ENCODE measurements around the gene PDK1.
"Not testable (repeated sequence)": the region's sequence is repeated elsewhere in the genome, so short reads cannot be mapped to it uniquely, and the experiment has no call there.

PDK1 gene

DNA sequence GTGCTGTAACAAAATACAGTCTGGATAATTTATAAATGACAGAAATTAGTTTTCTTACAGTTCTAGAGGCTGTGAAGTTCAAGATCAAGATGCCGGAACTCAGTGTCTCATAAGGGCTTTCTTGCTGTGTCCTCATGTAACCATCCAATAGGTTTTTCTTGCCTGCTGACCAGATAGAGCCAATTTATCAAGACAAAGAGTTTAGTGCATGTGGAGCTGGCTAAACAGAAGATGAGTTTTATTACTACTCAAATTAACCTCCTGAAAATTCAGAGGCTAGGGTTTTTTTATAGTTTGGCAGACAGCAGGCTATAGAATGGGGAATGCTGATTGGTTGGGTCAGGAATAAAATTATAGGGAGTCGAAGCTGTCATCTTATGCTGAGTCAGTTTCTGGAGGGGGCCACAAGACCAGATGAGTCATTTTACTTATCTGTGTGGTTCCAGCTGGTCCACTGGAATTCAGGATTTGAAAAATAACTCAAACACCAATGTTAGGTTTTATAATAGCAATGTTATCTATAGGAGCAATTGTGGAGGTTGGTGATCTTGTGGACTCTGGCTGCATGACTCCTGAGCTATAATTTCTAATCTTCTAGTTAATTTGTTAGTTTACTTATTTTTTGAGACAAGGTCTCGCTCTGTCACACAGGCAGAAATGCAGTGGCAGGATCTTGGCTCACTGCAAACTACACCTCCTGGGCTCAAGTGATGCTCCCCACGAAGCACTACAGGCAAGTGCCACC lies 3.2 kb upstream of the PDK1 start:
- DNase-seq (ENCODE audit: low spot score) = no peak

DNA sequence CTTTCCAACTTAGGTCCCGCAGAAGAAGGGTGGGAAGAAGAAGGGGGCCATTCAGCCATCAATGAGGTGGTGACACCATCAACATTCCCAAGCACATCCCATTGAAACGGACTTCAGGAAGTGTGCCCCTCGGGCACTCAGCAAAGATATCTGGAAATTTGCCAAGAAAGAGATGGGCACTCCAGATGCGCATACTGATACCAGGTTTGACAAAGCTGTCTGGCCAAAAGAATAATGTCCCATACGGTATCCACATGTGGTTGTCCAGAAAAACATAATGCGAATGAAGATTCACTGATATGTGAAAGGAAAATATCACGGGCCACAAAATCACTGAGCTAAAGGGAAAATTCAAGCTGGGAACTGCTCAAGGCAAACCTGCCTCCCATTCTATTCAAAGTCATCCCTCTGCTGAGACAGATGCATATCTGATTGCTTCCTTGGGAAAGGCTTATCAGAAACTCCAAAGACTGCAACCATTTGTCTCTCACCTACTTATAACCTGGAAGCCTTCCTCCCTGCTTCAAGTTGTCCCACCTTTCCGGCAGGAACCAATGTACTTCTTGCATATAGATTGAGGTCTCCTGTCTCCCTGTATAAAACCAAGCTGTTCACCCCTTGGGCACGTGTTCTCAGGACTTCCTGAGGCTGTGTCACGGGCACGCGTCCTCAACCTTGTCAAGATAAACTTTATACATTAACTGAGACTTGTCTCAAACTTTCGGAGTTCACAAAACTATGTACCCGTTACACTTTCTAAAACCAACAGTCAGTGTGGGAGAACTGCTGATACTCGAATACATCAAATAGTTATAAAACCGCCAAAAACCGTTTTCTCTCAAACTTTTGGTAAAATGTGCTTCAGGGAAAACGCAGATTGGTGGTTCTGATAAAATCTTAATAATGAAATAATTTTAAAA lies 1.3 kb upstream of the PDK1 start:
- DNase-seq (ENCODE audit: low spot score) = no peak

DNA sequence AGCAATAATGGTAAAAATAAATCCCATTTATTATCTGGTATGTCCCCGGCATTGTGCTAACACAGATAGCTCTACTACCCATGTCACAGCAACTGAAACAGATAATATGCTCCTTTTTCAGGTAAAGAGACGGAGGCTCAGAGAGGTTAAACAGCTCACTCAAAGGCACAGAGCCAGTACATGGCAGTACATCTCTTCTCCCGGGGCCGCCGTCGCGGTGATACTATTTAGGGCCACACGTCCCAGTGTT lies 693 bp upstream of the PDK1 start:
- DNase-seq (ENCODE audit: low spot score) = no peak

DNA sequence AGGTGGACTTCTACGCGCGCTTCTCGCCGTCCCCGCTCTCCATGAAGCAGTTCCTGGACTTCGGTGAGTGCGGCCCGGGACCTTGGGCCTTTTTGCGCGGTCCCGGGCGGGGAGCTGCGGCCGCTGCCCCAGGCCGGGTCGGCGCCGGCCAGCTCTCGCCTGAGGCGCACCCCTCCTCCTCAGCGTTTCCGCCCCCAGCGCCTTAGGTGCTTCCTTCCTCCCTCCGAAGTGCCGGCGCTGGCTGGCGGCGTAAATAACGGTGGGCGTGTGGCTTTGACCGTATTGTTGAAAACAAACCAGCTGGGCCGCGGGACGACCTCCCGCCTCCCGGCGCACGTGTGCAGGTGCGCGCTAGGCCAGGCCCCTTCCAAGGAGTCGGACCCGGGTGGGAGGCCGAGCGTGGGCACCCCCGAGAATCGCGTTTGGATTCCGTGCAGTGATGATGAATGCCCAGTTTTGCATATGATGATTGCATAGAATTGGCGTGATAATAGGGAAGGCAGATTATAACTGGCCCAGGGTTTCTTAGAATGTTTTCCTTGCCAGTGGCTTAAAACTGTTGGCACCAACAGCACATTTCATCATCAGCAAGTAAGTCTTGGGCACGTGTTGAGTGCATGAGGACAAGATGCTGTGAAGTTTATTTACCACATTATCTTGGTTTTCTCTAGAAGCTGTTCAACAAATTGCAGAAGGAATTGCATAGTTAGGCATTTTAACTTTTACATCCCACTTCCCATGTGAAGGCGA lies 569 bp downstream of the PDK1 start:
- peak; percentile 69 for DNase-seq (ENCODE audit: low spot score)

DNA sequence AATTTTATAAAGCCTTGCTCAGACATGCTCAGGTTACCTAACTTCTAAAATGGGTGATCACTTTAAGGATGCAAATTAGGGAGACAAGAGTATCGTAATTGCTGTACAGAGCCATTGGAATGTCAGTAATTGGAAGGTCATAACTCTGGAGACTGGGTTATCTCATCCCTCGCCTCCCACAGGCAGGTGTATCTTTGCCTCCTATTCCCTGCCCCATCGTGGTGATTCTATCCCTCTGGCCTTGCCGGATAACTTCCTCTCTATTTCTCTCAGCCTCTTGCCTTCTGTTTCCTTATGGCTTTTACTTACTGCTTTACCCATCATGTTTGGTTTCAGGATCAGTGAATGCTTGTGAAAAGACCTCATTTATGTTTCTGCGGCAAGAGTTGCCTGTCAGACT lies 2.5 kb downstream of the PDK1 start:
- no peak for DNase-seq (ENCODE audit: low spot score)

DNA sequence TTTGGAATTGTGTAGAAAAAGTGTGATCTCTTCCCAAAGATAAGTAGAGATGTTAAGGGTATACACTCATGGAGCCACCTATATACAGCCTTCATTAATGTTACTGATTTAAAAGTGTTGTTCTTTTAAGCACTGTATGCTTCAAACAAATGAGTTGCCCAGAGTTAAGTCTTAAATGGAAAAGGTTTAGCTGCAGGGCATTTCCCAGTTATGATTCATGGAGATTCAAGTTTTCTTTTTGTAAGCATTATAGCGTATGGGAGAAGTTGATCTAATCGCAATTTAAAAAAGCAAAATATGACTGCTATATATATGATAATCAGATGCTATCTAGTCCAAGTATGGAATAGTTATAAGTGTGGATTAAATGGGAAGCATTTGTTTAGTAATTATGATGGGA lies 4.8 kb downstream of the PDK1 start:
- DNase-seq (ENCODE audit: low spot score) = no peak

DNA sequence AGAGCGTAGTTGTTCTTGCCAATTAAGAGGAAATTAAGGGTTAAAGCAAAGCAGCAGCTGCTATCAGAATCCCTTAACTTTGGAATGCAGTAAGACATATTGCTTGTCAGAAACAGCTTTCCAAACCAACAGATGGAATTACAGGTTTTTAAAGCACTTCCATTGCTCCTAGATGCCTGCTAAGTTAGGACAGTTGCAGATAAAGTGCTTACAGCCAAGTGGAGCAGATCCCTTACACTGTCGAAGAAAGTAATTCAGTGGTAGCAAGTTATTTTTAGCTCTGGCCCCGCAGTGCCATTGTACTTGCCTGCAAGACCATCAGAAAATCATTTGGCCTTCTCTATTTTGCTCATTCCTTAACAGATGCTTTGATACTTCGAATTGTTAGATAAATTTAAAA lies 5.4 kb downstream of the PDK1 start:
- no peak for DNase-seq (ENCODE audit: low spot score)

DNA sequence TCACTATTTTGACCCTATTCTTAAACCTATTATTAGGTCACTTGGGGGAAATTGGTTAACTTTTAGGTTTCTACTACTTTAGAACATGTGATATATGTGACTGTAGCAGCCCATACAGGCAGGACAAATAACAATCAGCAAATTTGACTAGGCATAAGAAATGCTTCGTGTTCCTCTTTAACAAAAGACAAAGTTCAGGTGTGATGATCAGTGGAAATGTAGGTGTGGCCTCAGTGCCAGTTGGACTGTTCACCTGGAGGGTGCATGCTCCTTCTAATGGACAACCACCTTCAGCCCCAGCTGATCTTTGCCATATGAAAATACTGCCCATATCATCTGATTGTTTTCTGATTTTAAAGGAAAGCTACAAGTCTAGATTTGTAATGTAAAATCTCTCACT lies 6.4 kb downstream of the PDK1 start:
- no peak for DNase-seq (ENCODE audit: low spot score)

DNA sequence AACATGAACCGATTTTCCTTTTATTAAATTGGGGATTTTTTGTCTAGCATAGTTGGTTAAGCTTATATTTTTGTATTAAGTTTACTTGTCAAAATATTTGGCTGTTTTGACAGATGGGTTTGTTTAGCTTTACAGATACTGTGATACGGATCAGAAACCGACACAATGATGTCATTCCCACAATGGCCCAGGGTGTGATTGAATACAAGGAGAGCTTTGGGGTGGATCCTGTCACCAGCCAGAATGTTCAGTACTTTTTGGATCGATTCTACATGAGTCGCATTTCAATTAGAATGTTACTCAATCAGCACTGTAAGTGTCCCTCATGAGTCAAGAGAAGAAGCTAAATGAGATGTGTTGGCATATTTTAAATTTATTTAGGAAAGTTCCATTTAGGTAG lies 8.5 kb downstream of the PDK1 start:
- no peak for DNase-seq (ENCODE audit: low spot score)

DNA sequence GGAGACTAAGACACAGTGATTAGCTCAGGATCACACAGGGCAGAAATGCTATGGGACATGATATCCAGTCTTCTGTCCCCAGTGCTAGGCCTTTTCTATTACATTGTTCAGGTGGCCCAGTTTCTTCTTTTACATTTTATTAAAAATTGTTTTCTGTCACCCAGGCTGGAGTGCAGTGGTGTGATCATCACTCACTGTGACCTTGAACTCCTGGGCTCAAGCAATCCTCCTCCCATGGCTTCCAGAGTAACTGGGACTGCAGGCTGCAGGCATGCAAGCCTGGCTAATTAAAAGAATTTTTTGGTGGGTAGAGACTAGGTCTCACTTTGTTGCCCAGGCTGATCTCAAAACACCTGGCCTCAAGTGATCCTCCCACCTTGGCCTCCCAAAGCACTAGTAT lies 15.4 kb downstream of the PDK1 start:
- no peak for DNase-seq (ENCODE audit: low spot score)

DNA sequence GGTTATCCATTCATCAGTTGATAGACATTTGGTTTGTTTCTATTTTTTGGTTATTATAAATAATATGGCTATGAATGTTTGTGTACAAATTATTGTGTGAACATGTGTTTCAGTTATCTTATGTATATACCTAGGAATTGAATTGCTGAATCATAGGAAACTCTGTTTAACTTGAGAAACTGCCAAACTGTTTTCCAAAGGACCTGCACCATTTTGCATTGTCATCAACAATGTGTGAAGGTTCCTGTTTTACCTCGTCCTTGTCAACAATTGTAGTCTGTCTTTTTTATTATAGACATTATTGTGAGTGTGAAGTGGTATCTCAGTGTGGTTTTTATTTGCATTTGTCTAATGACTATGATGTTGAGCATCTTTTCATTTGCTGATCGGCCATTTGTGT lies 17.1 kb downstream of the PDK1 start:
- DNase-seq (ENCODE audit: low spot score) = no peak

DNA sequence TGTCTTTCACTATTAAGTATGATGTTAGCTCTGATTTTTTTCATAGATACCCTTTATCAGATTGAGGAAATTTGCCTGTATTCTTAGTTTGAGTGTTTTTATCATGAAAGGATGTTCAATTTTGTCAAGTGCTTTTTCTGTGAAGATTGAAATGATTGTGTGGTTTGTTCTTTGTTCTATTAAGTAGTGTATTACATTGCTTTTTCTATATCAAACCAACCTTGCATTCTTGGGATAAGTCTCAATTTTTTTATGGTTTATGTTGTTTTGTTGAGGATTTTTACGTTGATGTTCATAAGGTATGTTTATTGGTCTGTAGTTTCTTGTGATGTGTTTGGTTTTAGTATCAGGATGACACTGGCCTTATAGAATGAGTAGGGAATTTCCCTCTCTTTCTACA lies 19.1 kb downstream of the PDK1 start:
- DNase-seq (ENCODE audit: low spot score) = no peak

DNA sequence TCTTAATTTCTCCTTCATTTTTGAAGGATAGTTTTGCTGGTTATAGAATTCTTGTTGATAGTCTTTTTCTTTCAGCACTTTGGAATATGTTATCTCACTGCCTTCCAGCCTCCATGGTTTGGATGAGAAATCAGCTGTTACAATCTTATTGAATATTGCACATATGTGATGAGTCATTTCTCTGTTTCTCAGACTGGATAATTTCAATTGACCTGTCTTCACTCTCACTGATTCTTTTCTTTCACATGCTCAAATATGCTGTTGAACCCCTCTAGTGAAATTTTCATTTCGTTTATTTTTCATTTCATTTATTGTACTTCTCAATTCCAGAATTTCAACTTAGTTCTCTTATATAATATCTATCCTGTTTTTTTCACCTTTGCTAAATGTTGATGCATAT lies 22.2 kb downstream of the PDK1 start:
- no peak for DNase-seq (ENCODE audit: low spot score)

DNA sequence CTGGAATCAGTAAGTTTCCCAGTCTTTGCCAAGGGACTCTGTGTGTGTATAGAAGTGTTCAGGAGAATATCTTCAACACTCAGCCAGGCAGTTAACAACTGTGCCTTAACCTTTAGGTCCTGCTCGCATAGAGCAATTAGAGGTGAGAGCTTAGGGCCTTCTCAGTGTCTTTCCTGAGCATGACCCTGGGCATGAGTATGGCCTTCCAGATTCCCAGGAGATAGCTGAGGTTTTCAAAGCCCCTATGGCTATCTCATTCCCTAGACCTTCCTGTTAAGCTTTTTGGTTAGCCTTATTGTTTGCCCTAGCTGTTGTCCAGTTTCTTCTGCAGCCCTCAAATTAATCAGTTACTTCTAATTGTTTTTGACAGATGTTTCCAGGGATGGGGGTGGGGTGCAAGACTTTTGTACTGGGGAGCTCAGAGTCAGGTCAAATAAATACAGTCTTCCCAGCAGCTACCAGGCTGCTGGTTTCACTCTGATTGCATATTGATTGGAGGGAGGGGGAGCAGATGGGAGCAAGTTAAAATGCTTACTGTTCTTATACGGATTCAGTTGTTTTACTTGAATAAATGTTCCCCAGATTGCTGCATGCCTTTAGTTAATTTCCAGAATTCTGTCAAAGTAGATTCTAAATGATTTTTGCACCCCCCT lies 23.1 kb downstream of the PDK1 start:
- no peak for DNase-seq (ENCODE audit: low spot score)

DNA sequence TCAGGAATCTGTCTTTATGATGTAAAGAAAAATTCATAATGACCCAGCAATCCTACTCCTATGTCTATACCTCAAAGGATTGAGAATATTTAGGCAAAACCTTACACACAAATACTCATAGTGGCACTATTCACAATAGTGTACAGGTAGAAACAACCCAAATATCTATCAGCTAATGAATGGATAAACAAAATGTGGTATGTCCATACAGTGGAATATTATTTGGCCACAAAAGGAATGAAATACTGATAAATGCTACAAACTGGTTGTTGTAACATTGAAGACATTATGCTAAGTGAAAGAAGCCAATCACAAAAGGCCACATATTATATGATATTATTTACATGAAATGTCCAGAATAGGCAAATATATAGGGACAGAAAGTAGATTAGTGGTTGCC lies 24.7 kb downstream of the PDK1 start:
- DNase-seq (ENCODE audit: low spot score) = no peak

DNA sequence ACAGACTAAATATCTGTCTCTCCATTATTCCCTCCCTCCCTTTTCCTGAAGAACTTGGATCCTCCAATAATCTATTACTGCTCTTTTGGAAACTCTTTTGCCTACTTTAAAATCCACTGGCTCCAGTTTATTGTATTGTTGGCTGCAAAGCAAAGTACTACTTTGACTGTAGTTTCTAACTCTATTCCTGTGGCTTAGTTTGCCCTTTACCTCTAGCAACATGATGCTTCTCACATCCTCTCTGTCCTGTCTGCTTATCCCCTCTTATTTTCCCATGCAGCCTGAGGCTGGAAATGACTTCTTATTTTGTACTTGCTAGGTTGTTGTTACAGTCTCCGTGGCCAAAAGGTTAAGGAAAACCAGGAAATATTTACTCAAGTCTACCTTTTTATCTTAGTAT lies 26.8 kb downstream of the PDK1 start:
- DNase-seq (ENCODE audit: low spot score) = no peak

DNA sequence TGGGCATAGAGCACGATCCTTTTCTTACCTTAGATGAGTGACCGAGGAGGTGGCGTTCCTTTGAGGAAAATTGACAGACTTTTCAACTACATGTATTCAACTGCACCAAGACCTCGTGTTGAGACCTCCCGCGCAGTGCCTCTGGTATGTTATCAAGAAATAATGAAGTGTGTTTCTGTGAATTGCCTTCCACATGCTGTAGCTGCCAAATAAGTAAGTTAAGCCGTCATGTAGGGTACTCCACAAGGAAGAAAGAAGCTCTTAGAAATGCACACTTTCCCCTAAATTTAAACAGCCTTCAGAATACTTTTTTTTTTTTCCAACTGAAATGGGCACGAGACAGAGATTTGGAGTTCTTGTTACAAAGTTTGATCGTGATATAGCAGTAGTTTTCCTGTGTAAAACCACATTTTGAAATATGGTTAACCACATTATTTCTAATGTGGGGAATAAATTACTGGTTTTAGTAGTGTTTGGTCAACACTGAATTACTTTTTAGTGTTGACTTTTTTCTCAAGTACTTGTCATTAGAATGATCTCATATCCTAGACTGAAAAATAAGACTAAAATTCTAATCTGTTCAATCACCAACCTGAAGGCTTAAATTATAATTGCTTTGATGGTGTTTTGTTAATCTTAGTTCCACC lies 30.5 kb downstream of the PDK1 start:
- no peak for DNase-seq (ENCODE audit: low spot score)

DNA sequence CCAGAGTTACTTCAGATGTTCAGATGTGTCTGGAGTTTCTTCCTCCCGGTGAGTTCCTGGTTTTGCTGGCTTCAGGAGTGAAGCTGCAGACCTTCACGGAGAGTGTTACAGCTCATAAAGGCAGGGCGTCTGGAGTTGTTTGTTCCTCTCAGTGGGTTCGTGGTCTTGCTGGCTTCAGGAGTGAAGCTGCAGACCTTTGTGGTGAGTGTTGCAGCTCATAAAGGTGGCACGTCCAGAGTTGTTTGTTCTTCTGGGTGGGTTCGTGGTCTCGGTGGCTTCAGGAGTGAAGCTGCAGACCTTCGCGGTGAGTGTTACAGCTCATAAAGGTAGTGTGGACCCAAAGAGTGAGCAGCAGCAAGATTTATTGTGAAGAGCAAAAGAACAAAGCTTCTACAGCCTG lies 31.3 kb downstream of the PDK1 start:
- not testable (repeated sequence) for DNase-seq (ENCODE audit: low spot score)

DNA sequence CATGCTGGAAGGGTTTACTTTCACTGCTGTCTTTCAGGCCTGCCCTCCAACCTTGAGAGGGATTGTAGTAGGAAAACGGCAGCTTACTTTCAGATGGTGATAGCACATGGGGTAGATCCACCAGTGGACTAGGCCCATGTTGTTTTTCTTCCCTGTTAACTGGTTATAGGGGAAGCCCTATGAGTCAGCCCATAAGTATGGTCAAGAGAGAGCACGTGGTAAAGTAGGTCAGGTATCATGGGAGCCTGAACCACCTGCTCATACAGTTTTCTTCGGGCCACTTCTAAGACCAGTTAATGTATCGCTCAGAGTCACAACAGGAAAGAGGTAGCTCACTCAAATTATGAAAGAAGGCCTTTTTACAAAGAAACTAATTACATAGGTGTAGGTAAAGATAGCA lies 33.0 kb downstream of the PDK1 start:
- DNase-seq (ENCODE audit: low spot score) = no peak

DNA sequence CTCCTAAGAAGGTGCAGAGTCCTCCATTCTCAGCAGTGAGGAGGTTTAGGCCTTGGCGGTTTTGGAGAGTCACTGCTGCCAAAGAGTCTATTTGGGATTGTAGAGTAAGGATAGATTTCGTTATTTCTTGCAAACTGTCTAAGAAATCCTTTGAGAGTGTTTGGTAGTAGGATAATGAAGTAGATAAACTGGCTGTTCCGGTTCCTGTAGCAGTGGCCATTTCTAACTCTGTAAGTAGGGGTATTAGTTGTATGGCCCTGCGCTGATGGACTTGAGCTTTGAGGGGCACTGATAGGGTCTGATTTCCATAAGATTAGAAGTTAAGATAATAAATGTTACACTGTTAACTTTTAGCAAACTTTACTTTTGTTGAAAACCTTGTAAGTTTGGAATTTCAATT lies 35.5 kb downstream of the PDK1 start:
- DNase-seq (ENCODE audit: low spot score) = not testable (repeated sequence)

DNA sequence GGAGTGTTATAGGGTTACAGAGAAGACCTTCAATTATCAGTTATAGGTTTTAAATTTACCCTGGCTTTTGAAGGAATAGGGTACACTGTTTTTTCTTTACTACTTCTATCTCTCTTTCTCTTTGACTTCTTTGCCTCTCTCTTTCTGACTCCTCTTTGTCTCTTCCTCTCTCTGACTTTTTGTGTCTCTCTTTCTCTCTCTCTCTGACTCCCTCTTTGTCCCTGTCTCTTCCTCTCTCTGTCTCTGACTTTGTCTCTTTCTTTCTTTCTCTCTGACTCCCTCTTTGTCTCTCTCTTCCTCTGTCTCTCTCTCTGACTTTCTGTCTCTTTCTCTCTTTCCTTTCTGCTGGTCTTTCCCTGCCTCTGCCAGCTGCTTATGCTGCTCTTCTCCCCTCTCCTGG lies 36.3 kb downstream of the PDK1 start:
- DNase-seq (ENCODE audit: low spot score) = not testable (repeated sequence)

DNA sequence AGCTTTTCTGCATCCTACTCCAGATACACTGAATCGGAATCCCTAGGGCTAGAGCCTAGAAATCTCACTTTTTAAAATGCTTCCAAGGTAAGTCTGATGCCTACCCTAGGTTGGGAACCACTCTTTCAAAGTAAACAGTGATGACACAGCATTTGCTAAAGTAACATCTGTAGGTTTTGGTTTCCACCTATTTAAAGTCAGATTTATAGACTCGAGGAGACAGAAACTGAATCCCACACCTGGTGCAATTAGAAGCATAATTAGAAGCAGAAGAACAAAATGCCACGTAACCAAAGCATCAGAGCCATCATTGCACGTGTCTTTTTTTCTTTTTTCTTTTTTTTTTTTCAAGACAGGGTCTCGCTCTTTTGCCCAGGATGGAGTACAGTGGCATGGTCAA lies 40.9 kb downstream of the PDK1 start:
- no peak for DNase-seq (ENCODE audit: low spot score)
